Neutrophil (primary cell): ENCODE results near the gene TMPRSS4.
A peak's percentile ranks its signal among the peaks of the same experiment; 100 is the strongest.

ENCODE experiments used
- H3K27ac ChIP-seq: fragments of 200-600 bp; sonication (generic); 2 replicates; pipeline ENCODE4 v1.5.1; 2016; ENCODE audit warnings: mild to moderate bottlenecking, moderate library complexity
- H3K27me3 ChIP-seq: fragments of 200-600 bp; sonication (generic); 2 replicates; pipeline ENCODE4 v1.6.0; 2016; ENCODE audit warnings: mild to moderate bottlenecking
- H3K36me3 ChIP-seq: fragments of 200-600 bp; sonication (generic); 2 replicates; pipeline ENCODE4 v1.5.1; 2017
- H3K4me1 ChIP-seq, 2 experiments: fragments of 200-600 bp in 1 of 2; sonication (generic) in 1 of 2; 1 replicate in 1 of 2; 2 replicates in 1 of 2; pipeline versions ENCODE4 v1.5.1 to v1.6.1; 2013 to 2016; ENCODE audit warnings: low read depth in 1 of 2, low read length in 1 of 2, mild to moderate bottlenecking in 1 of 2, moderate library complexity in 1 of 2; ENCODE audit not compliant: control insufficient read depth in 1 of 2, insufficient read depth in 1 of 2
- H3K4me3 ChIP-seq, 2 experiments: fragments of 200-600 bp in 1 of 2; sonication (generic) in 1 of 2; 1 replicate in 1 of 2; 2 replicates in 1 of 2; pipeline ENCODE4 v1.5.1; 2013 to 2016; ENCODE audit warnings: low read depth in 1 of 2, low read length in 1 of 2, mild to moderate bottlenecking in 1 of 2, moderate library complexity in 1 of 2
- H3K9me3 ChIP-seq: fragments of 200-600 bp; sonication (generic); 2 replicates; pipeline ENCODE4 v1.5.1; 2016
- TF ChIP-seq, protein P1 (sequence below): fragments of 200-600 bp; sonication (generic); IDR thresholded peaks from 2 replicates; pipeline ENCODE4 v1.5.1; 2016; ENCODE audit warnings: antibody characterized with exemption

The TMPRSS4 gene

GRCh38 chr11:118084656-118085055, 7.8 kb downstream of the TMPRSS4 start:
- Histone ChIP-seq H3K36me3 (no peaks in the 10 kb centered on the region), H3K4me1 (peaks cover 62 to 66% of the 10 kb centered on the region in 2 experiments), H3K27me3 (no peaks in the 10 kb centered on the region), H3K4me3 (no peak overlapping the region), H3K27ac (peak overlapping the region; percentile 86), H3K9me3 (no peaks in the 10 kb centered on the region)
- TF ChIP-seq, protein P1, sequence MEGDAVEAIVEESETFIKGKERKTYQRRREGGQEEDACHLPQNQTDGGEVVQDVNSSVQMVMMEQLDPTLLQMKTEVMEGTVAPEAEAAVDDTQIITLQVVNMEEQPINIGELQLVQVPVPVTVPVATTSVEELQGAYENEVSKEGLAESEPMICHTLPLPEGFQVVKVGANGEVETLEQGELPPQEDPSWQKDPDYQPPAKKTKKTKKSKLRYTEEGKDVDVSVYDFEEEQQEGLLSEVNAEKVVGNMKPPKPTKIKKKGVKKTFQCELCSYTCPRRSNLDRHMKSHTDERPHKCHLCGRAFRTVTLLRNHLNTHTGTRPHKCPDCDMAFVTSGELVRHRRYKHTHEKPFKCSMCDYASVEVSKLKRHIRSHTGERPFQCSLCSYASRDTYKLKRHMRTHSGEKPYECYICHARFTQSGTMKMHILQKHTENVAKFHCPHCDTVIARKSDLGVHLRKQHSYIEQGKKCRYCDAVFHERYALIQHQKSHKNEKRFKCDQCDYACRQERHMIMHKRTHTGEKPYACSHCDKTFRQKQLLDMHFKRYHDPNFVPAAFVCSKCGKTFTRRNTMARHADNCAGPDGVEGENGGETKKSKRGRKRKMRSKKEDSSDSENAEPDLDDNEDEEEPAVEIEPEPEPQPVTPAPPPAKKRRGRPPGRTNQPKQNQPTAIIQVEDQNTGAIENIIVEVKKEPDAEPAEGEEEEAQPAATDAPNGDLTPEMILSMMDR, result no peak

DNA sequence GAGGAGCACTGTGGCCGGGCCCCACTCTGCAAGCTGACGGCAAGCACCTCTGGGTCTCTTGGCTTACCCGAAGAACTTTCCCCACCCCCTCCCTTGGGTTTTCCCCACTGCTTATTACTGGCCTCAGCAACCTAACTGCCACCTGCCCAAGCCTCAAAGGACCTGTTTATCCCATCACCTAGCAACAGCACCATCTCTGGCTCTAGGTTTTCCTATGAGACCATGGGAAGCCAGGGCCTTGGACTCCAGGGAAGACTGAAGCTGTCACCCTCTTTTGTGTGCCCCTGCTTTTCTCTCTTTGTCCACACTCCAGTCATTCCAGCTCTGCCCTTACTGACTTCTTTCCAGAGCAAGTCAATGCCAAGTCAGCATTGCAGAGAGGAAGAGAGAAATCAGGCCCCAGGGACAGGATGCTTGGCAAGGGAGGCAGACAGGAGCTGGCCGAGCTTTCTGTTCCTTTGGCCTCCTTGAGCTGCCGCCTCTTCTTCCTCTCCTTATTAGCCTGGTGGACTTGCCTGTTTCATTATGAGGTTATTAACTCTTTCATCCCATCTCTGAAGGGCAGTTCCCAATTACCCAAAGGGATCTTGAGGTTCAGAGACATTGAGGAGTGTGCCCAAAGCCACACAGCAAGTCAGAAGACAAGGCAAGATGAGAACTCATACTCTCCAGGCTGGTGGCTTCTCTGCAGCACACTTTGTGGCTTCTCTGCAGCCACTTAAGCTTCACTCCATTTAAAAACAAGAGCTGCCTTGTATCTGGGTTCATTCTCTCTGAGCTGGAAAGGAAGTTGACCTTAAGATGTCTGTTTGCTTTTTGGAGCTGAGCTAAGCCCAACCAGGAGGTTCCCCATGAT, 10.3 kb downstream of the TMPRSS4 start, which contains the start of gene SMIM35:
SMIM35 (minus strand) TSS at position 51 of the 856 bp plus-strand sequence. CDS start 206 bp downstream, outside the sequence.
- TF ChIP-seq, protein P1, result no peak
- Histone ChIP-seq H3K27ac (peak within 1 kb of the TSS; percentile 88), H3K27me3 (no peaks in the 10 kb centered on the region), H3K4me3 (no peak within 1 kb of the TSS), H3K9me3 (no peaks in the 10 kb centered on the region), H3K36me3 (no peaks in the 10 kb centered on the region), H3K4me1 (peaks cover 38 to 43% of the 10 kb centered on the region in 2 experiments)

DNA sequence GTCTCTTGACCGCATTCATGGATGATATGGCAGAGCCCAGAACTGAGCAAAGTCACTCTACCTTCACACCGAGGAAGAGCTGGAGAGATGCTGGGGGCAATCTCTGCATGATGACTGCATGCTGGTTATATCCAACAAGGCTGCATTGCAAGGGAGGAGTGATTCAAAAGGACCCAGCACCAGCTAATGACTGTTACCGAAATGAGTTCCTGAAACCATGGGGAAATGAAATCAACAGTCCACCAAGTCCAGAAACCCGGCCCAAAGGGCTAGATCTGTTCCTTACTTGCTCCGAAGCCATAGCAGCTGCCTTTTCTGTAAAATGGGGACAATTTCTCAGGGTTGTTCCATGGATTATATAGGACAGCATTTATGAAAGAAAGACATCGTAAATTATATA, 11.1 kb downstream of the TMPRSS4 start:
- H3K9me3 ChIP-seq, result no peaks in the 10 kb centered on the region
- H3K36me3 ChIP-seq, result no peaks in the 10 kb centered on the region
- TF ChIP-seq, protein P1, result no peak
- peak overlapping the region; percentile 88 for H3K27ac ChIP-seq
- peaks cover 34 to 37% of the 10 kb centered on the region in 2 experiments for H3K4me1 ChIP-seq
- peak overlapping the region in 1 of 2 experiments; percentile 10 for H3K4me3 ChIP-seq
- no peaks in the 10 kb centered on the region for H3K27me3 ChIP-seq

- TF ChIP-seq, protein P1, result no peak
- Histone ChIP-seq H3K4me3 (peak overlapping the region in 1 of 2 experiments; percentile 10), H3K36me3 (no peaks in the 10 kb centered on the region), H3K9me3 (no peaks in the 10 kb centered on the region), H3K4me1 (peaks cover 30 to 33% of the 10 kb centered on the region in 2 experiments), H3K27ac (peak overlapping the region; percentile 88), H3K27me3 (no peaks in the 10 kb centered on the region)
These were observed 11.7 kb downstream of the TMPRSS4 start for GRCh38 chr11:118088531-118088930.

DNA sequence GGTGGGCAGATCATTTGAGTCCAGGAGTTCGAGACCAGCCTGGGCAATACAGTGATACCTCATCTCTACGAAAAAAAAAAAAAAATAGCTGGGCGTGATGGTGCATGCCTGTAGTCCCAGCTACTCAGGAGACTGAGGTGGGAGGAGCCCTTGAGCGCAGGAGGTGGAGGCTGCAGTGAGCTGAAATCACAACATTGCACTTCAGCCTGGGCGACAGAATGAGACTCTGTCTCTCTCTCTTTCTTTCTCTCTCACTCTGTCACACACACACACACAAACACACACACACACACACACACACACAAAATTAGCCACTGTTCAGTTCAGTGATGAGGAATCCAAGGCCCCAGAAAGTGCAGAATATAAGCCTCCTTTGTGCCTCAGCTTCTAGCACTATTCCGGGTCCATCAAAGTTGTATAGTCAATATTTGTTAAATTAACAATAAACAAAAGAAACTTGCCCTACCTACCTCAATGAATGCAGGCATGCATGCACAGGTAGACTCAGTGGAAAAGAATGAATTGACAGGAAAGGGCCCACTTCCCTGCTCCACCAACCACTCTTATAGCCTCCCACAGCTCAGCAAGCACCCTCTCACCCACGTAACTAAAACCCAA, 13.8 kb downstream of the TMPRSS4 start:
- Histone ChIP-seq H3K27ac (no peak overlapping the region), H3K27me3 (no peaks in the 10 kb centered on the region), H3K36me3 (no peaks in the 10 kb centered on the region), H3K4me1 (peaks cover 16 to 21% of the 10 kb centered on the region in 2 experiments), H3K4me3 (no peak overlapping the region), H3K9me3 (no peaks in the 10 kb centered on the region)
- TF ChIP-seq, protein P1, result no peak
